ENCODE data around the gene PRSS56. TPM values are rescaled to one million over a fixed set of nuclear protein-coding genes. Genes with fewer than 3 reads are reported as not detected.

The PRSS56 gene
- total RNA-seq, result not detected in 2 replicates

- intact Hi-C loops (cut with micrococcal nuclease), result loop anchor here (10.0 kb wide), 1 partner anchor 615 kb away; no protein-coding TSS in a partner anchor
These were observed at the start of gene PRSS56 for GRCh38 chr2:232519581-232520438. Gene PRSS56, plus strand, starts transcription at chr2:232520388. Its CDS starts 211 bp downstream, at chr2:232520599.

- intact Hi-C loops (cut with micrococcal nuclease), result no loop called here
These were observed 46.7 kb upstream of the PRSS56 start for GRCh38 chr2:232473467-232473890.

DNA sequence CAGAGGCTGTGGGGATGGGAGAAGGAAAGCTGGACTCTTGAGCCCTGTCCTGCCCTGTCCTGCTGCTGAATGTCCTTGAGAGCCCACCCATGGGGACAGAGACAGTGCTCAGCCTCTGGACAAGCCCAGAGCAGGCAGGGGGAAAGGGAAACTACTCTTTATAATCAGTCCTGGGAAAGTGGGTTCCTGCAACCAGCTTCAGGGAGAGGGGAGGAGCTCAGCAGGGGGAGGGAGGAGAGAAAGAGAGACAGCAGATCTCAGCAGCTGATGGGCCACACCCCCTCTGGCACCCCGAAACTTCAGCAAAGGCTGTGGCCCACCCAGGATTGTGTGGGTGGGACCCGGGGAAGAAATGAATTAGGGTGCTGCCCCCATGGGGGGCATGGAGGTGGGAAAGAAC, 44.1 kb upstream of the PRSS56 start:
- intact Hi-C loops (cut with micrococcal nuclease), result no loop called here

- intact Hi-C loops (cut with micrococcal nuclease), result no loop called here
These were observed 43.4 kb upstream of the PRSS56 start for GRCh38 chr2:232476791-232477190.

- intact Hi-C loops (cut with micrococcal nuclease), result no loop called here
These were observed 42.3 kb upstream of the PRSS56 start for GRCh38 chr2:232477751-232478510.

DNA sequence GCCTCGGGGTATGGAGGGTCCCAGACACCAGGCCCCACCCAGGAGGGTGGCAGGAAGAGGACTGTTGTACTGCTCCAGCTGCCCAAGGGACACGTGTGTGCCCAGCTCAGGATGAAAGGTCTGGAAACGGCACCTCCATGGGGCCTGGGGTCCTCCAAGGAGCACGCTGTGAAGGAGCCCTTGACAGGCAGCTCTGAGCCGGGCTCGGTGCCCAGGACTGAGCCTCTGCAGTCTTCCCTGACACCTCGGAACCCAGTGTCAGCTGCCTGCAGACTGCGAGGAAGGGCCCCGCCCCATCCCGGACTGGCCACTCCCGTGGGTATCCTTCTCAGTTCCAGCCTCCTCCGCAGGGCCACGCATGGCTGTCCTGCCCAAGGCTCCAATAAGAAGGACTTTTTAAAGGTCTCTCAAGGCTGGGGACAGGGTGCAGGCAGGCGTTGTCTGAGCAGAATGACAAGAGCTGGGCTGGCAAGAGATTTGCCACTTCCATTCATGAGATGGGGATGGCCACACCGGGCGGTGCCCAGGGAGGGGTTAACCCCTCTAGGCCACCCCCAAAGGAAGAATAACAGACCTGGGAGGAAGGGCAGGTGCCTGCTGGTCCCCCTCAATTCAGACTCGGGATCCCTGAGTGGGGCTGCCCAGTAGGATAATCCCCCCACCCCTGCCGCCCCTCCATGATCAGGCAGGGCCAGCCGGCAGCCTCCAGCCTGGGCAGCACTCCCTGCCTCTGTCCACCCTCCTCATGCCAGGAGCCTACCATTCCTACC, 41.4 kb upstream of the PRSS56 start:
- intact Hi-C loops (cut with micrococcal nuclease), result no loop called here

DNA sequence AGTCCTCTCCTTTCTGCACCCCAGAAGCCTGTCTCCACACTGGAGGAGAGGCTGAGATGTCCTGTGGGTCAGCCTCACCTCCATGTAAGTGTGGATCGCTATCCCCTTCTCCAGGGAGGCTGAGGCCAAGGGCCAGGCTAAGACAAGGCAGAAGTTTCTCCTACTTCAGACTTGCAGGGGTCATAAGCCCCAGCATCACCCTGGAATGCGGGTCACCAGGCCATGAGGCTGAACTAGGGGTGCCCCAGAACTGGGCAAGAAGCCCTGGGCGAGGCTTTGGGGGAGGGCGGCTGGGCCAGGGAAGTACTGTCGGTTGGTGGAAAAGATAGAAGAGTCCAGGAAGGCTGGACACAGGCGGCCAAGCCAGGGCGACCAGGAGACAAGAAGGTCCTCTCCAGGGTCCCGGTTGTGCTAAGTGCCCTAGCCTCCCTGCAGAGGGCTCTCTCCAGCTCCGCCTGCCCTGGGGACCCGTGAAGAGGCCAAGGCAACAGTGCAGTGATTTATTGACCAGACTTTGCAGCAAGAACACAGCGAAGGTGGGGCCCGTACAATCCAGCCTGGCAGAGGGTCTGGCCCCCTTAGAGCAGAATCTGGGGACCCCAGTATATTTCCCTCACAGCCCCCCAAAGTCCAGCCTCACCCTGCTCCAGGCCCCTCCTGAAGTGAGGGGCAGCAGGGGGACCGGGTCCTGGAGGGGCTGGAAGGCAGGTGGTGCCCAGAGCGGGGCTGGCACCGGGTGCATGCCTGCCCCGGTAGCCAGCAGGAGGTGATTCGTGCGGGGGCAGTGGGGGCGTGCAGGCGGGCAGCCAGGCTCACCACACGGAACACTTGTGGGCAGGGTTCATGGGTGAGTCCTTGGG, 40.6 kb upstream of the PRSS56 start:
- intact Hi-C loops (cut with micrococcal nuclease), result no loop called here

- intact Hi-C loops (cut with micrococcal nuclease), result no loop called here
These were observed 39.7 kb upstream of the PRSS56 start for GRCh38 chr2:232480201-232481190.

GRCh38 chr2:232481322-232482140, 38.7 kb upstream of the PRSS56 start:
- intact Hi-C loops (cut with micrococcal nuclease), result no loop called here

- intact Hi-C loops (cut with micrococcal nuclease), result no loop called here
These were observed 37.6 kb upstream of the PRSS56 start for GRCh38 chr2:232482301-232483238.

- intact Hi-C loops (cut with micrococcal nuclease), result no loop called here
These were observed 36.8 kb upstream of the PRSS56 start for GRCh38 chr2:232483311-232483922.

DNA sequence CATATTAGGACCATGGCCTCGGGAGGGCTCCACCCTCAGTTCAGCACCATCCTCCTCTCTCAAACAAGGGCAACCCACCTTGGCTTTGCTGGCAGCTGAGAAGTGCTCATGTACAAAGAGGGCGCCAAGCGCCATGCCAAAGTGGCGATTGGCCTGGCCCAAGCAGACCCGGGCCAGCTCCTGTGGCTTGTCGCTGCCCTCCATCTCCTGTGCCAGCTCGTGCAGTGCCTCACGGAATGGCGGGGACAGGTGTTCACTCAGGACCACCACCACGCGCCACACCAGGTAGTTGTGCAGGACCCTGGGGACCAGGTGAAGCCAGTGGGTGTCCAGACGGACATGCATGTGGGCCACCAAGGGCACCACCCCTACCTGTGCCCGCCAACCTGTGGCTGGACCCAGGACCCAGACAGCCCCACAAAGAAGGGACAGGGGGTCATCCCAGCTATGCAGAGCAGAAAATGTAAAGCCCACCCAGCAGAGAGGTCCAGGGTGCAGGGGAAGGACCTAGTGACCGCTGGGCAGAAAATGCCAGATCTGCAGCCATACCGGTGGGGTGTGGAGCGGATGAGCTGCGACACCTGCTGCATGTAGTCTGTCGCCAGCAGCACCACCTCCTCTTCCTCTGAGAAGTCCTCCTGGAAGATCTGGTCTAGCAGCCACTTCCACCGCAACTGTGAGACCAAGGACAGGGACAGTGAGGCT, 36.1 kb upstream of the PRSS56 start:
- intact Hi-C loops (cut with micrococcal nuclease), result no loop called here

GRCh38 chr2:232484628-232485347, 35.4 kb upstream of the PRSS56 start:
- intact Hi-C loops (cut with micrococcal nuclease), result no loop called here

GRCh38 chr2:232485348-232485756, 34.8 kb upstream of the PRSS56 start:
- intact Hi-C loops (cut with micrococcal nuclease), result no loop called here

DNA sequence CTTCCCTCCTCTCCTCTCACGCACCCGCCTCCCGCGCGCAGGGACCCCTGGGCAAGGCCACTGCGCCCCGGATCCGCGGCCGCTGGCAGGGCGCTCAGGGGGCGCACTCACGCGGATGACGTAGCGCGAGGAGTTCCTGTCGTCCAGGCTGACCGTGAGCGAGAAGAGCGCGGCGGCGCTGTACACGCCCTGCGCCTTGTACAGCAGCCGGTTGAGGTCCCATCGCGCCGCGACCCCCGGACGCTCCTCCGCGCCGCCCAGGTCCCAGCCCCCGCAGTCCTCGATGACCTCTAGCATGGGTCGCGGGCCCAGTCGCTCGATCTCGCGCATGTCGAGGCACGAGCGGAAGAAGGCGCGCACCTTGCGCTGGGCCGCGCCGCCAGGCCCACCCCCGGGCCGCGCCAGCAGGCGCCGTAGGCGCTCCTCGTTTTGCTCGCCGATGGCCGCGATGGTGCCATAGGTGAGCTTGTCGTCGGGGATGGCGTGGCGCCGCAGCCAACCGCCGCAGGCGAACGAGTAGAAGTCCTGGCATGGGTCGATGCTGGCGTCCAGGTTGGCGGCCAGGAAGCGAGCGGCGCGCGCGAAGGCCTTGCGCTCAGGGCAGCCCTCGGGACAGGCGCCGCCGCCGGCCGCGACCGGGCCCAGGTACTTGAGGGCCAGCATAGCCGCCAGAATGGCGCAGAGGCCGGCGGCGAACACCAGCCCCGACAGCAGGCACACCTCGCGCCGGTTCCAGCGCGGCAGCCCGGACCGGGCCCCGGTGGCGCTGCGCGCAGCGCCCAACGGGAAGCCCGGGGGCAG, 34.2 kb upstream of the PRSS56 start:
- intact Hi-C loops (cut with micrococcal nuclease), result no loop called here
